Peyer's patch (tissue), 4 donors: ENCODE data around the gene TLL1.

ENCODE experiments used
- CTCF ChIP-seq, 6 experiments: fragments of 450-650 bp in 4 of 6; fragments of 200-600 bp in 2 of 6; sonication (generic) in 1 of 6; IDR thresholded peaks; one replicate each; pipeline ENCODE4 v1.5.1; 2017 to 2019; ENCODE audit warnings: antibody characterized with exemption in 6 of 6, mild to moderate bottlenecking in 3 of 6, moderate library complexity in 1 of 6
- POLR2A ChIP-seq, 2 donors: fragments of 450-650 bp; IDR thresholded peaks; one replicate each; pipeline ENCODE4 v1.5.1; 2017; ENCODE audit warnings: antibody characterized with exemption in 2 of 2, mild to moderate bottlenecking in 2 of 2, moderate library complexity in 2 of 2

- TF ChIP-seq CTCF (IDR thresholded peaks at IDR 0.05) (no peak), POLR2A (IDR thresholded peaks at IDR 0.05) (no peak)
These were observed 202.6 kb downstream of the TLL1 start for GRCh38 chr4:166075599-166075998.
